Ascending aorta (tissue), 2 donors: ENCODE results near the gene SSRP1. TPM values are rescaled to one million over a fixed set of nuclear protein-coding genes. Genes with fewer than 3 reads are reported as not detected.

Source experiments
- DNase-seq, 2 donors: peaks; one replicate each; pipeline ENCODE4 v3.0.0-alpha.2; 2019; ENCODE audit warnings: low spot score in 2 of 2
- H3K27ac ChIP-seq, 2 donors: fragments of 200-600 bp; sonication (generic); one replicate each; pipeline ENCODE4 v1.5.1; 2016 to 2017; ENCODE audit warnings: mild to moderate bottlenecking in 1 of 2
- H3K27me3 ChIP-seq: fragments of 200-600 bp; sonication (generic); one replicate; pipeline ENCODE4 v1.5.1; 2017
- H3K36me3 ChIP-seq, 2 donors: fragments of 200-600 bp; sonication (generic); one replicate each; pipeline ENCODE4 v1.5.1; 2016
- H3K4me1 ChIP-seq, 2 donors: fragments of 200-600 bp; sonication (generic); one replicate each; pipeline ENCODE4 v1.5.1; 2016 to 2017; ENCODE audit warnings: mild to moderate bottlenecking in 1 of 2
- H3K4me3 ChIP-seq, 2 donors: fragments of 200-600 bp; sonication (generic); one replicate each; pipeline ENCODE4 v1.5.1; 2016 to 2017; ENCODE audit warnings: mild to moderate bottlenecking in 1 of 2
- H3K9me3 ChIP-seq, 2 donors: fragments of 200-600 bp; sonication (generic); one replicate each; pipeline ENCODE4 v1.5.1; 2016
- CTCF ChIP-seq, 3 experiments: fragments of 200-600 bp in 2 of 3; fragments of 450-650 bp in 1 of 3; sonication (generic) in 2 of 3; IDR thresholded peaks; one replicate each; pipeline ENCODE4 v1.5.1; 2016 to 2019; ENCODE audit warnings: antibody characterized with exemption in 3 of 3, mild to moderate bottlenecking in 1 of 3, moderate library complexity in 1 of 3
- intact Hi-C: fragments of 100-400 bp; cut with DNase I; formaldehyde crosslinking; loops from one replicate; pipeline ENCODE4 v1.15.1; 2023
- total RNA-seq: library from RNA; depleted of rRNA; stranded (reverse); fragments of >200 nt; gene quantifications from one replicate; pipeline ENCODE4 v1.1.0, GENCODE V29; 2016

Gene SSRP1
- total RNA-seq, 1 donor from 2014 or later: 110 TPM

DNA sequence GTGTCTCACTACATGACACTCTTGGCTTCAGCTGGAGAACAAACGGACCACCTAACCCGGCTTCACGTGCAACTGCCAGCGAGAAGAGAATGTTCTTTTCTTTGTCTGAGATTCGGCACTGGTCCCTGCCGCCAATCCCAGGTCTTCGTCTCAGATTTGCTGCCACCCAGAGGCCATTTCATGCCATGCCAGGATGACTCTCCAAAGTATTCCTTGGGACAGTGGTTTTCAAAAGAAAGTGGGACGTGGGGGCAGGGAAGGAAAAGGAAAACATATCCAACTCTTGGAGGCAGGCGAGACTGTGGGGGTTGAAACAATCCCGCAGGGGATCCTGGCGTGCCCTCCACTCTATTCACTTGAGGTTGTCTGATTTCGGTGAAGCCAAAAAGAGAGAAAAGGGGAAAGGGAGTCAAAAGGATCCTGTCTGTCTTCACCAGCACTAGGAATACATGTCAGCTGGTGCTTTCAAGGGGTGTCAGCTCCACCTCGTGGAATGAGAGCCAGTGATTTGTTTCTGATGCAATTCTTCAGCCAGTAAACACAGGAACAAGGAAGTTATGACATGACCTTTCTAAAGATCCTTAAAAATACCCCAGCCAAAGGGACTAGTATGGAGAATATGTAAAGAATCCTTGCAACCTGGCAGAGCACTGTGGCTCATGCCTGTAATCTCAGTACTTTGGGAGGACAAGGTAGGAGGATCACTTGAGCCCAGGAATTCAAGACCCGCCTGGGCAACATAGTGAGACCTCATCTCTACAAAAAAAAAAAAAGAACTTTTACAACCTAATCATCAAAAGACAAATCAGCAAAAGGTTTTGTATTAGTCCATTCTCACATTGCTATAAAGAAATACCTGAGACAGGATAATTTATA is 57.6 kb downstream of the SSRP1 start:
- H3K9me3 ChIP-seq: peaks cover 0 to 6% of the 10 kb centered on the region in 2 donors
- TF ChIP-seq CTCF (IDR thresholded peaks at IDR 0.05): peak; percentile 52 to 75 (median 75)
- peak in 1 of 2 donors; percentile 81 for DNase-seq
- intact Hi-C loops: loop anchor here (1.0 kb wide), 1 partner anchor 437 kb away; no protein-coding TSS in a partner anchor
- no peaks in the 10 kb centered on the region for H3K36me3 ChIP-seq
- peak overlapping the region in 1 of 2 donors; percentile 16 for H3K4me3 ChIP-seq
- H3K27ac ChIP-seq: no peak overlapping the region
- H3K27me3 ChIP-seq: no peaks in the 10 kb centered on the region
- no peaks in the 10 kb centered on the region for H3K4me1 ChIP-seq

DNA sequence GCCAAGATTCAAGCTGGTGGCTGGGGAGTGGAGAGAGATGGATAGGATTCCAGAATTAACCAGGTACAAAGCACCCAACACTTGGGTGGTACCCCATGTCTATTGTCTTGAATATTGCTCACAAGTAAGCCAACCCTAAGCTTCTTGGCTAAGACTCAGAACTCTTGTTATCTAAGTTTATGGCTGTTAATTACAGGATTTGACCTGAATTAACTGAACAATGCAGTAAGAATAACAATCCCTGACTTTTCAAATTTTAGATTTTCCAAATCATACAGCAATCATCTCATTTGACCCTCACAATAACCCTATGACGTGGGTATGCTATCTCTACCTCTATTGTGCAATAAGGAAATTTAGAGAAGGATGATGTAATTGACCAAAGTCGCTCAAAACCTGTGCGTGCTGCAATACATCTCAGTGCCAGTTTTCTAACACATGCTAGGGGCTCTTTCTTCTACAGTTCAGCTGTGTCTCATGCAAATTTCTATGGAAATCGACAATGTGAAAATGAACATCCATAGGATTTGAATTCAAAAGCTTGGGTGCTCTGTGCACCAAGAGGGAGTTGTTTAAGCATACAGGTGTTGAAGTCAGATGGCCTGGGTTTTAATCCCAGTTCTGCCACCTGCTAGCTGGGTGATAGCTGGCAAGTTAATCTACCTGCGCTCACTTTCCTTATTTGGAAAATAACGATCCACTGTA is 58.6 kb downstream of the SSRP1 start:
- Histone ChIP-seq H3K4me1 (no peaks in the 10 kb centered on the region), H3K27me3 (no peaks in the 10 kb centered on the region), H3K9me3 (peaks cover 0 to 6% of the 10 kb centered on the region in 2 donors), H3K36me3 (no peaks in the 10 kb centered on the region), H3K4me3 (no peak overlapping the region), H3K27ac (no peak overlapping the region)
- intact Hi-C loops: no loop called here
- TF ChIP-seq CTCF (IDR thresholded peaks at IDR 0.05): no peak
- DNase-seq: no peak

DNA sequence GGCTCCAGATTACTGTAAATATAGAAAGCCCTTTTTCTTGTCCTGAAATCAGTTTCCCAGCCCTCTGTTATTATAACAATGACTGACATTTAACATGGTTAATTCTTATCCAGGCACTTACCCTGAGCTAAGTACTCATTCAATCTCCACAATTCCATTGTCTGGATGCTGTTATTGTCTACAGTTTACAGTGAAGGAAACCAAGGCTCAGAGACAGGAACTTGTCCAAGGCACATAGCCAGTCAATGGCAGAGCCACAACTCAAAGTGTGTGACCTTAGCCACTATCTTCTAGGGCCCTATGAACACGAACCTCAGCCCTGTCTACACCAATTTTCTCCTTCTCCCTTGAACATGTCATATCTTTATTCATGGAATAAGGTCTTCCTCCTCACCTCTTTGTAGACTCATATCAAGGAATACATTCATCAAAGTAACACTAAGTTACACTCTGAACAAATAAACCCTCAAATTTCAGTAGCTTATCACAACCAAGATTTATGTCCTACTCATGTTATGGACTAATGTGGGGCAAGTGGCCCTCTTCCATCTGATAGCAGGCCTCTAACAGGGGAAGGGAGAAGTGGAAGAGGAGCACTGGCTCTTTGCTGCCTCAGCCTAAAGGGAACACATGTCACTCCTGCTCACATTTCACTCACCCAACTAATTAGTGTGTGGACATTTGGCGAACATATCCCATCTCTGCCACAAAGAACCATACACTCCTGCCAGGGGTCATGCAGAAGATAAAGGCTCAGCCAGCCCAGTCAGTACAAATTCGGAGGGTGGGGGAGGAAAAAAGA is 59.3 kb downstream of the SSRP1 start:
- intact Hi-C loops: no loop called here
- no peak for DNase-seq
- no peak overlapping the region for H3K4me3 ChIP-seq
- H3K27me3 ChIP-seq: no peaks in the 10 kb centered on the region
- TF ChIP-seq CTCF (IDR thresholded peaks at IDR 0.05): no peak
- H3K36me3 ChIP-seq: no peaks in the 10 kb centered on the region
- H3K27ac ChIP-seq: no peak overlapping the region
- H3K4me1 ChIP-seq: no peaks in the 10 kb centered on the region
- peaks cover 0 to 6% of the 10 kb centered on the region in 2 donors for H3K9me3 ChIP-seq

Other genes with a start within 250 kb of the SSRP1 start
- not detected for gene LRRC55, start 153.9 kb downstream of the SSRP1 start, total RNA-seq
- gene APLNR, start 98.6 kb downstream of the SSRP1 start, total RNA-seq: 15.1 TPM
- 131 TPM for gene TNKS1BP1, start 10.9 kb downstream of the SSRP1 start, total RNA-seq
- not detected for gene P2RX3, start 2.5 kb upstream of the SSRP1 start, total RNA-seq
- gene PRG3, start 45.3 kb upstream of the SSRP1 start, total RNA-seq: not detected
- gene PRG2, start 54.8 kb upstream of the SSRP1 start, total RNA-seq: not detected
- 211 TPM for gene SLC43A3, start 91.2 kb upstream of the SSRP1 start, total RNA-seq
- gene RTN4RL2, start 124.6 kb upstream of the SSRP1 start, total RNA-seq: 0.64 TPM
- 18.4 TPM for gene SLC43A1, start 179.8 kb upstream of the SSRP1 start, total RNA-seq
- gene TIMM10, start 194.9 kb upstream of the SSRP1 start, total RNA-seq: not detected
- not detected for gene SMTNL1, start 201.7 kb upstream of the SSRP1 start, total RNA-seq
- gene UBE2L6, start 231.8 kb upstream of the SSRP1 start, total RNA-seq: 44.9 TPM